ENCODE data around the gene TCF19.

Gene TCF19, protein sequence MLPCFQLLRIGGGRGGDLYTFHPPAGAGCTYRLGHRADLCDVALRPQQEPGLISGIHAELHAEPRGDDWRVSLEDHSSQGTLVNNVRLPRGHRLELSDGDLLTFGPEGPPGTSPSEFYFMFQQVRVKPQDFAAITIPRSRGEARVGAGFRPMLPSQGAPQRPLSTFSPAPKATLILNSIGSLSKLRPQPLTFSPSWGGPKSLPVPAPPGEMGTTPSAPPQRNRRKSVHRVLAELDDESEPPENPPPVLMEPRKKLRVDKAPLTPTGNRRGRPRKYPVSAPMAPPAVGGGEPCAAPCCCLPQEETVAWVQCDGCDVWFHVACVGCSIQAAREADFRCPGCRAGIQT

DNA sequence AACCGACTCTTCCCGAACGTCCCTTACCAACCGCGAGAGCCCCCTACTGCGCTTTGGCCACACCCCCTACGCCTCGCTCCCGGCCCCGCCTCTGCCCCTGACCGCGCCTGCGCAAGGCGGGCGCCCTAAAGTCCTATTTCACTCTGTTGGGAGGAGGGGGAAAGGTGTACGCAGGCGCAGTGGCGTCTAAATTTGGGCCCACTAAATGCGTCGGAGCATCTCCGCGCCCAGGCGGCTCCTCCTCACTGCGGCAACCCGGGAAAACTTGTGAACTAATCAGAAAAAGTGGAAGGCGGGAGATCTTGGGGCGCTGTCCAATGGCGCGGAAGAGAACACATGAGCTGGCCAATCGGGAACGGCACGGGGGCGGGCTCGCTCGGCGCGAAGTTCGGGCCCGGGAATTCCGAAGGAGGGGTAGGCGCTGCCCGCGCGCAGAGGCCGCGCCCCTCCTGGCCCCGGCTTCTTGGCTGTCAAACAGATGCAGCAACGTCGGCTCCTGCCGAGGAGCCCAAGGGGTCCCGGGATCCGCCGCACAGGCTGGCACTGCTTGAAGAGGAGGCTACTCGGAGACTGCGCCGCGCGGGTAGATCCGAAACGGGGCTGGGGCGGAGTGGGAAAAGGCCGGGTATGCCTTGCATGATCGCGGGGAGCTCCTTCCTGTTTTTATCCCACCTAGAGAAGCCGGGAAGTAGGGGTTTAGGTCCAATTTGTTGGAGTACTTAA, at the start of gene TCF19:
TCF19 (plus strand) TSS at position 450 of the 723 bp plus-strand sequence. CDS start 881 bp downstream, outside the sequence.
- peak; percentile 99 for FAIRE-seq
- DNase-seq (ENCODE audit: insufficient read length, low spot score), result peak; percentile 98

DNA sequence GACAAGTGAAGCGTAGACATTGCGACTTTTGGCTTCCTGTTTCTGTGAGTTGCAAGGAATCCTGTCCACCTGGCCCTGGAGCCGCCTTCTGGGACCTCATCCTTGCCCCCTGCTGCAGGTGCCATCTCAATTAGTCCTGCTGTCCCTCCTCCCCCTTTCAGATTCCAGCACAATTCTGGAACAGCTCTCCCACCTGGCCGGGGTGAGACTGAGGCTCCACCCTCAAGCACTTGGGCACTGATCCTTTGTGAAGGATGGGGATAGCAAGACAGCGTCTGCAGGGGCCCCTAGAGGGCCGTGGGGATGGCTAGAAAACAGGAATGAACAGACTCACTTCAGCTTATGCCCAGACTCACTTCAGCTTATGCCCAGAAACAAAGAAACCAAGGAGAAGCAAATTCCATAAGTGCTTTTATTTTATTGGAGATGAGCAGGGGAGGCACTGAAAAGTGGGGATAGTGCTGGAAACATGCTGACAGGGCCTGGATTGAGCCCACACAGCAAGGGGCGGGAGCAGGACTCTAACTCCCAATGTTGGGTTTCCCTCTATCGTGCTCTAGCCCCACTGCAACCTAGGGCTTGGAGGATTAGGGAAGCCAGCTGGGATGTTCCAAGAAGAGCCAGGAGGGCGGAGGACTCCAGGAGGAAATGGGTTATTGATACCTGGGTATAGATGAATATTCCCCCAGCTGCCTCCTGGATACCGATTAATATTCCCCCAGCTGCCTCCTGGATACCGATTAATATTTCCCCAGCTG, 47.4 kb upstream of the TCF19 start:
- no peak for DNase-seq (ENCODE audit: insufficient read length, low spot score)
- FAIRE-seq, result no peak

DNA sequence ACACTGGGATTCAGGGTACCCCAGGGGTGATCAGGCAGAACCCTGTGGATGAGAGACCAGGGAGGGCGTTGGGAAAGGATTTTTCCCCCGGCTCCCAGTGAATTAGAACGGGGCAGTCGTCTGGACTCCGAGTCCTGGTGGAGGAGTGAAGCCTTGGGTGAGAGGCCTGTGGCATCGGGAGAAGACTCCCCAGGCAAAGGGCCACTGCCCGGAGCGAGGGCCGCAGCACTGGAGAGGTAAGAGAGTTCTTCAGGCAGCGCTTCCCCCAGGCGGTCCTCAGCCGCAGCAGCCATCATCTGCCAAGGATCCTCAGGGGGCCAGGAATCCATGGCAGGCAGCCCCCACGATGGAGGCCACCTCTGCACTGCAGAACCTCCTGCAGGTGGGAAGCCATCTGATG, 46.7 kb upstream of the TCF19 start:
- DNase-seq (ENCODE audit: insufficient read length, low spot score), result no peak
- FAIRE-seq, result no peak

DNA sequence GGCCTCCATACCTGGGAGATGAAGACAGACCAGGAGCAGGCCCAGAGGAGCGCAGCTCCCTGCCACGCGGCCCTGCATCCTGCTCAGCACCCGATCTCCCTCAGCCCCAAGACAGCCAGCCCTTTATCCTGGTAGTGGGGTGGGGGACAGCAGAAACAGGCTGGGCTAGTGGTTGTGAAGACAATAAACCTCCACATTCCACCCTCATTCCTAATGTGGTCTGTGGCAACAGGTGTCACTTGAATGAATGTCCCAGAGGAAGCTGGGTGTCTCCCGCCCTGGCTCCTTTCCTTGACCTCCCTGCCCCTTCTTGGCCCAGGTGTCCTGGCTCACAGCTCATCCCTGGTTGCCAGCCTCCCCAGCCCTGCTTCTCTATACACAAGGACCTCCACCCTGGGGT, 45.9 kb upstream of the TCF19 start, which contains the start of gene C6orf15:
C6orf15 (minus strand) TSS at position 98 of the 400 bp plus-strand sequence; CDS start at position 78, 20 bp downstream.
- no peak for FAIRE-seq

DNA sequence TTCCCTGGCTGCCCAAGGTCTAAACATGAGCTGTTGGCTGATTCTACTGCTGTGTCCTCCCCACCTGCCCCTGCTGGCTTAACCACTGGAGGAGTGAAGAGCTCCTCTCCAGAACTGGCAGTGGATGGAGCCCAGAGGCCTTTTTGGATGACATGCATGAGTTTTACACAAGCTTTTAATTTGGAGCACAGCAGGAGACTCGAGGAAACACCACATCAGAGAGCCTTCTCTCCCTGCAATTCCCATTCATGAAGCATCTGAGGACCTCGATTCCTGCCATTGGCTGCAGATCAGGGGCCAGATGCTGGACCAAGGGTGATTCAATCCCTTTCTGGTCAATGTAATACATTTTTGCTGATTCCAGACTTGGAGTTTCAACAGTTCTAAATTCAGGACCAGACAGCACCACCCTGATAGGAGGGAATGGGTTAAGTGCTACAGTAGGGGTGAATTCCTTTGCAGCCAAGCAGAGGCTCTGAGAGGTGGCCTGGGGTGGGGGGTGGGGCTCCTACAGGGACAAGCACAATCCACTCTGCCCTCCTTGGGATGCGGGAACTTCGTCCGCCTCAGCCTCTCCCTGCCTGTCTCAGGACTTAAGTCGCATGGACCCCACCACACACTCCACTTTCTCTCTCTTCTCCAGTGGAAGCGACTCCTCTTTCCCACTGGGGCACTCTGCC, 44.4 kb upstream of the TCF19 start:
- FAIRE-seq (no peak), DNase-seq (ENCODE audit: insufficient read length, low spot score) (no peak)

More for the DNA sequence above, 45.9 kb upstream of the TCF19 start, which contains the start of gene C6orf15:
- DNase-seq (ENCODE audit: insufficient read length, low spot score), result no peak

DNA sequence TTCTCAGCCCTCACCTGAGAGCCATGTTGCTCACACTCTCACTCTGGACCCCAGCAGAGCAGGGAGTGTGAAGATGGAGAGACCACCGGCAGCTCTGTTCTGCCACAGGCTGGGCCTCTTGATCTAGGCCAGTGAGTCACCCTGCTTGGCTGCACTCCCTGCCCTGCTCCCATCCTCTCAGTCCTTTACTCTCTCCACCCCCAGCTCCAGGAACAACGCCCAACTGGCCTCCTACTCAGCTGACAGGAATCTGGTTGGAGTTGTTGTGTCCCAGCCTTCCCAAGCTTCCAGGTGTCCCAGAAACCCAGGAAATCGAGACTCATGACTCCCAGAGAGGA, 43.9 kb upstream of the TCF19 start, which contains the start of gene PSORS1C1:
PSORS1C1 (plus strand) TSS at position 260 of the 338 bp plus-strand sequence. CDS start 14,833 bp downstream, outside the sequence.
- DNase-seq (ENCODE audit: insufficient read length, low spot score) (no peak), FAIRE-seq (no peak)

DNA sequence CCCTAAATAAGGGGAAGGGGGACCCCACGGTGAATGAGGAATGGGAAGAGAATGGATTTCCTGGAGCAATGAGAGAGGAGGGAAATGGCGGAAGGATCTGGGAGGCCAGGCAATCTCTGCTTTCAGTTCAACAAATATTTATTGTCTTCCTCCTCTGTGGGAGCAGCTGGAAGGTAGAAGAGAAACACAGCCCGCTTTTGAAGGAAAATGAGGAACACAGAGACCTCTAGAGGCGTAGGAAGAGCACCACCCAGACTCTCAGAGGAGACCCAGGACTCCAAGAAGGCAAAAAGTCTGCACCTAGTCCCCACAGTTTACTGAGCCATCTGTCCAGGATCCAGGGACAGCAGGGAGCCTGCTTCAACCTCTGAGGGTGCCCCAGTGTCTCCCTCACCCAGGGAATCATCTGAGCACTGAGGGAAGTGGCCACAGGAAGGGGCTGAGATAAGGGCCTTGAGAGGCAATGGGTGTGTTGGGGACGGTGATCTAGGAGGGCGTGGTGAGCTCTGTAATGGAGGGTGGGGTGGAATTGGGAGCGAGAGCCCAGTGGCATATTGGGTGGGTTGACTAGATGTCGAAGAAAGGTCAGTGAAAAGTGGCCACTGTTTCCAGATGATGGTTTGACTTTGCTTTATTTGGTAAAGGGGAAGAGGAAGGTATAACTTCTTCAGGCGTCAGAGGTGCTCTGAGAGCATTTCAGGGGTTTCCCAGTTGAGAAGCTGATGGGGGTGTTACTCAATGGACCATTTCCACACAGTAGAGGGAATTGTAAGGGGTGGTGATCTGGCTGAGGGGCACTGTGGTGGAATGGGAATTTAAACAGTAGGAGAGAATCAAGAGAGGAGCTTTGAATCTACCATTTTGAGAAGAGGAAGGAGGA, 43.2 kb upstream of the TCF19 start:
- no peak for FAIRE-seq
- DNase-seq (ENCODE audit: insufficient read length, low spot score), result no peak

DNA sequence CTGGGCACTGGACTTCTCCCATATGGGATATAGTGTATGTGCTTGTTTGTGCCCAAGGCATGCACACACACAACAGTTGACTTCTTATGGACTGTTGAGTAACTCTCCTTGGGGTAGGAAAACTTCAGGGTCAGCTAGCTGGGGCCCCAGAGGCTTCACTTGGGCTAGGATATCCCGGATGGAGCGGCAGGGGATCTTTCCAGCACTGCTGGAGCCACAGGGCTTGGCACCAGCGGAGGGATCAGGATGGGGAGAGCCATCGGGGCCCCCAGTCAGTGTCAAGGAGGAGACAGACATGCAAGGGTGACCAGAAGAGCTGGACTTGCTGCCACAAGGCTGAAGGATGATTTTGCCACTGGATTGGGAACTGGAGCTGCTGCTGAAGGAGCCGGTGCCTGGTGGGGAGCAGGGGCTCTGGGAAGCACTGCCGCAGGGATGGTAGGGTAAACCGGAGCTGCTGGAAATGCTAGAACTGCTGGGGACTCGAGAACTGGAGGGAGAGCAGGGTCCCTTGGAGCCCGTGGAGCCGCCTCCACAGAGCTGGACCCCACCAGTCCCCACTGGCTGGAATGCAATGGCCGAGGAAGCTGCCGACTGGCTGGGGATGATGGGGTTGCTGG, 42.3 kb upstream of the TCF19 start:
- DNase-seq (ENCODE audit: insufficient read length, low spot score) (no peak), FAIRE-seq (no peak)

DNA sequence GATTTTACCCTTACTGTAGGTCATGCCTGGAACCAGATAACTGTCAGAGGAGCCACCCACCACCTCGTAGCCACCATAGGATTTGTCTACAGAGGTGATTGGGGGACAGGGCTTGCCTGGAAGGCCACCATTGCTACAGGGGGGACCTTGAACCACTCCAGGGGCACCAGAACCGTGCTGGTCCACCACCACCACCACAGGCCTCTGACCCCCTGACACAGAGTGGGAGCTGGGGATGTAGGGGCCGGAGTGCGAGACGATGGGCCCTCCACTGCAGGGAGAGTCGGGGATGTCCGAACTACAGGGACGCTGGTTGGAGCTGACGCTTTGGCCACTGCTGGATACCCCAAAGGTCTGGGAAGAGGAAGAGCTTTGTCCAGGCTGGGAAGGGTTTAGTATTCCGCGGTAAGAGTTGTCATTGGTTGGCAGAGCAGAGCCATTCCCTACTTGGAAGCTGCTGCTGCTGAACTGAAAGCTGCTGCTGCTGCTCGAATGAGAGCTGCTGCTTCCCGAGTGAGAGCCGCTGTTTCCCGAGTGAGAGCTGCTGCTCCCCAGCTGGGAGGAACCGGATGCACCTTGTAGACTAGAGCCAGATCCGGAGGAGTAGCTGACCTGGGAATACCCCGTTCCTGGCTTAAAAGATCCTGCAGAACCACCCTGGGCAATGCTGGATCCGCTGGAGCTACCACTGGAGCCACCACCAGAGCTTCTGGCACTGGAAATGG, 41.6 kb upstream of the TCF19 start:
- no peak for DNase-seq (ENCODE audit: insufficient read length, low spot score)
- no peak for FAIRE-seq

DNA sequence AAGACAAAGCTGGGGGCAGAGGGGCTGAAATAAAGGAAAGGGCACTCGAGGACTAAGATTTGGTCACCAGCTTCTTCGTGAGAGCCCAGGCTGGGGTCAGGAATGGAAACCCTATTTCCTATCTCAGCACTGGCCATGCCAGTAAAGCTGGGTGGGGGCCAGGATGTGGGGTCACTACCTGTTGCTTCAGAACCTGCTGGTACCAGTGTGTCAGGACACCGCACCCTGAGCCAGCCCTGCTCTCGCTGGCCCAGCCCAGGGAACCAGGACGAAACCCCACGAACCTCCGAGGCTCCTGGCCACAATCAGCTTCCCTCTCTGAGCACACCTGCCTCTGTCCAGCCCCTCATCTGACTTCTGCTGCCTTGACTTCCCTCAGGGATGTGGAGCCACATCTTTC, 40.2 kb upstream of the TCF19 start:
- DNase-seq (ENCODE audit: insufficient read length, low spot score) (no peak), FAIRE-seq (no peak)

DNA sequence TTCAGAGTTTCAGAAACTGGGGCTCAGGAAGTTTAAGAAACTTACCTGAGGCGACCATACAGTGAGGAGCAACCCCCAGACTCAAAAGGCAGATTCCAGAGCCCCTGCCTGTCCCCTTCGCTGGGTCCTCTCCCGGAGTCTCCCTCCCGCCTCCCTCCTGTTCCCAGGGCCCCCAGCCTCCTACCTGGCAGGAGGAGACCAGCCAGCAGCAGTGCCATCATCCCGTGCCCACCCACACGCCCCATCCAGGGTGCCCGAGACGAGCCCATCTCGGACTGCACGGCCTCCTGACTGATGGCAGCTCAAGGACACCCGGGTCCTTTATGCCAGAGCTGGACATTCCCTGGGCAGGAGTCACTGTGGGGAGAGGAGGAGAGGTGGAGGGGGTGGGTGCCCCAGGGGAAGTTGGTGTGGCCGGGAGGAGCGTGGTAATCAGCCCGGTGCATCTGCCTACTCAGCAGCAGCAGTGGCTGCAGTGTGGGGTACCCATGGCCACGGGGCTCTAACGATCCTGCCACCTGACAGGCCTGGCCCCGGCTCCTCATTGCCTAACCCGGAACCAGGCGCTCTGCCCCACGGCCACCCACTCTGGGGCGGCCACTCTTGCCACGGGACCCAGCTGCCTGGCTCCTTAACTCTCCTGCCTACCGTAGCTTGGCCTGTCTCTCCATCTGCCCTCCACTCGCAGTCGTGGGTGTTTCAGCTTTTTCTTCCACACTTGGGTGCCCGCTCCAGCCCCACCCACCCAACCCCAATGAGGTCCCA, 38.1 kb upstream of the TCF19 start, which contains the start of gene CDSN:
CDSN (minus strand) TSS at position 296 of the 765 bp plus-strand sequence; CDS start at position 269, 27 bp downstream.
- DNase-seq (ENCODE audit: insufficient read length, low spot score) (no peak), FAIRE-seq (no peak)

DNA sequence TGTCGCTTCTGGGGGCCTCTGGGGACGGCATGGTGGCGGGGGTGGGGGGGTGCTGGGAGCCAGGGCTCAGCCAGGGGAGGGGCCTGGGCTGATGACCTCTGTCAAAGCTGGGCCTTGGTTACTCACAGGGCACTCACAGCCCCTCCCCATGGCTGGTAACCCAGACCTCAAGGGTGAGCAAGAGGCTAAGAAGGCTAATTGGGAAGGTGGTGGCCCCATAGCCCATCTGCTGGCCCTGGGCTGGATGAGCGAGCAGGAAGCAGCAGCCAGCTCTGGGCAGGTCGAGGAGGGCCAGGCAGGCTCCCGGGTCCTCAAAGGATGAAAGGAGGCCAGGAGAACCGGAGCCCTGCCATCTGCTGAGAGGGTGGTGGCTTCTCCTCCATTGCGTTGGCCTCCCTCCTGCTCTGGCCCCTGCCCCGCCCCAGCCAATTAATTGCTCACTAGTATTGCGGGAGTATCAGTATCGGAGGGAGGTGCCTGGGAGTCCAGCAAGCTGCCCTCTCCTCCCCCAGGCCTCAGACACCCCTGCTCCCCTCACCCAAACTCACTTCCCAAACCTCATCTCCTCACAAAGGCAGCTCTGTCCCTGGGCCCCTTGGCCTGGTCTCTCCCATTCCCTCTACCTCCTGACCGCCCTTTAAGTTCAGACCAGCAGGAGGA, 37.1 kb upstream of the TCF19 start:
- no peak for FAIRE-seq
- no peak for DNase-seq (ENCODE audit: insufficient read length, low spot score)

DNA sequence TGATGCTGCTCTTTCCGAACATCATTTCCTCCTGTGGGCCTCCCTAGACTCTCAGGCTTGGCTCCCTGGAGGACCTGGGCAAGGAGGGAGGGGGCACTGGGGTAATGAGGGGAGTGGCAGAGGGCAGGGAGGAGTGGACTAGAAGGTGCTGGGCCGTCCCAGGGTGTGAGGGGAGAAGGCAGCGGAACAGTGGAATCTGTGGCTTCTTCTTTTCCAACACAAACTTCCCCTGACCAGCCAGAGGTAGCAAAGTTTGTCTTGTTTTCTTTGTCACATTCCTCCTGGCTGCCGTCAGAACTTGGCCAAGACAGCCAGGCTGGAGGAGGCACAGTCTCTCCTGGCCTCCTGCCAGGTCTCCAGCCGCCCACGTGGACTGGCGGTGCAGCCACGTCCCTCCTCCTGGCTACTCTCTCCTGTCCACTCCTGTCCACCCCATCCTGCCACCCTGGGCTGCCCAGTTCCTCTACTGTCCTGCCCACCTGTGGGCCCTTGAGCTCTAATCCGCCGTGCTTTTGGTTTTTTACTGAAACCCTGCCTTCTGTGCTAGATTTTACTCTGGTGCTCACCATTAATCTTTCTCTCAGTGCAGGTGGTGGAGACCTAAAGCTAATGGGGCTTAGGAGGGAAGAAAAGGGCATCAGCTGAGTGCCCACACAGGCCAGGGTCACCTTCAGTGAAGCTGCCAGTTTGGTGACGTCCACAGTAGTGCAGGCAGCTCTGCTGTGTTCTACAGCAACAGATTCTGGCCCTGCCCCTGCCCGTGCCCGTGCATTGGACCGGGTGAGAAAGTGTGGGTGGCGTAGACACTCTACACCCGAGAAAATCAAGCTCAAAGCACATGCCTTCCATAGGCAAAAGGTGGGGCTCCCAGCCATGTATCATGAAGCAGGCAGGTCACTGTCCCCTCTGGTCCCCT, 35.3 kb upstream of the TCF19 start:
- DNase-seq (ENCODE audit: insufficient read length, low spot score), result no peak
- FAIRE-seq, result no peak

DNA sequence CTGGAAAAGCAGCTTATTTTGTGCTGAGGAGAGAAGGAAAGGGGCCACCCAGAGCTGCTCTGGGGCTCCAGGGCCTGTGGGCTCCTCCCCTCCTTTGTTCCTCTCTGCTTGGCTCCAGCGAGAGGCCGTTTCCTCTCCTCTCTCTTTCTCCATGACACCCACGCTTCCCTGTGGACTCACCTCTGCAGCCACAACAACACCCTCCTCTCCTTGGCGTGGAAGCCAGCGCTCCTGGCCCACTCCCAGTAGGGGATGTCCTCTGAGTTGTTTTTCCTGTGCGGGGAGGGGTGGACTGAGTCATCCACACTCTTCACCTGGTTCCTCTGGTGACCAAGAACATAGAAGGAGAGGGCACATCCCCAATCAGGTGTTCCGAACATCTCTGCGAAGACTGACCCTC, 33.2 kb upstream of the TCF19 start:
- no peak for FAIRE-seq
- no peak for DNase-seq (ENCODE audit: insufficient read length, low spot score)

DNA sequence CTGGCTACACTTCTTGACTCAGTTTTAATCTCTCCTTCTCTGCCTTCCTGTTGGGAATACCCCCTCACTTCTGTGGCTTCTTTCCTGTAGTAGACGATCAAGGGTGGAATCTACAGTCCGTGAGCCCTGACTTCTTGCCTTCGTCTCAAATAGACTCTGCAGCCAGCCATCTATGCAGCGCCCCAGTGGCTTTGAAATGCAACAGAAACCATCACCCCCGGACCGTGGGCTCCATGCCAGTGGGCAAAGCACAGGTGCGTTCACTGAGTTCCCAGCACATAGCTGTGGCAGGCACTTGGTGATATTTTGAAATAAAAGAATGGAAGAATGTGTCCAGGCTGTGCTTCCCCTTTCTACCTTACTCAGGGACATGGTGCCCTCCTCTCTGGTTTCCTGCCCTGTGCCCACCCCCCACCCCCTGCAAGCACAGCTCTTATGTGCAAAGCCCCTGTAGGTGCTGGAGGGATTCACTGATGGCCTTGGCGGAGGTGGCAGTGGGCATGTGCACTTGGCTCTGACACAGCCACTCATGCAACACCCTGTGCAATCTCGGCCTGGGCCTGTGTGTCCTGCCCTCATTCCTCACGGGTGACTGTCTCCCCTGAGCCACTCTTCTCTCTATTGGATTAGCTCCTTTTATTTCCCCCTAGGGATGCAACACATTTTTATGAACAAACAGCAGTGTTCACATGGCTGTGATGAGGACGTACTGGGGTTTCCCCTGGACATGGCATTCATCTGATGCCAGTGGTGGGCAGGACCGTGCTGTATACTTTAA, 32.6 kb upstream of the TCF19 start:
- no peak for DNase-seq (ENCODE audit: insufficient read length, low spot score)
- FAIRE-seq, result no peak

All from GM19239 (cell line).